GM23248 (cell line): ENCODE results near the gene RPS6KA4.

Source experiments
- EZH2 ChIP-seq: fragments of 200-600 bp; sonication (generic); IDR thresholded peaks from 2 replicates; pipeline ENCODE4 v1.6.1; 2018; ENCODE audit warnings: antibody characterized with exemption, mild to moderate bottlenecking; ENCODE audit not compliant: insufficient read depth, poor library complexity, severe bottlenecking
- EZH2phosphoT487 ChIP-seq: fragments of 200-600 bp; sonication (generic); IDR thresholded peaks from 2 replicates; pipeline ENCODE4 v1.6.1; 2018; ENCODE audit warnings: antibody characterized with exemption, moderate library complexity, mild to moderate bottlenecking, low read depth; ENCODE audit not compliant: insufficient read depth

- TF ChIP-seq EZH2 (no peak), EZH2phosphoT487 (no peak)
Measured at GRCh38 chr11:64320556-64320955, 38.4 kb upstream of the RPS6KA4 start.
